Measurements from ENCODE around the gene TMEM273.

The TMEM273 gene, protein sequence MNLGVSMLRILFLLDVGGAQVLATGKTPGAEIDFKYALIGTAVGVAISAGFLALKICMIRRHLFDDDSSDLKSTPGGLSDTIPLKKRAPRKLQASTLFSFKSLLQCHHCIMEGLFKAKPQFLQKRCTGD

GRCh38 chr10:49187950-49188761 is at the start of gene TMEM273:
Gene TMEM273 (minus strand): TSS chr10:49188391. CDS start chr10:49188336, 55 bp downstream.
- DNase-seq = no peak

DNA sequence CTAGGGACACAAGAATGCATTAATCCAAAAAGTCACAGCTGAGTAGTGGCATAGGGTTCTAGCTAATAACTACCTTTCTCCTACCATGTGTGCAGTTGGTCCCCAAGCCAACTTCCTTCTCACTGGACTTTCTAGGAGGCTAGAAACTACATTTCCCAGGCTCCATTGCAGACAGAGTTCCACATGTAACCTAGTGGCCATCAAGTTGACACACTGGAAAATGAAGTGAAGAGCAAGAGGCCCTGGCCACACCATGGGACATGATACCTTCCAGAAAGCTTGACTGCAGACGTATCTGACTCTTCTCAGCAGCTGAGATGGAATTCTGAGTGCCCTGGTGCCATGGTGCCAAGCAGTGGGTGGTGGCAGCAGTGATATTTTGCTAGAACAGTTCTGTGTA is 49.8 kb upstream of the TMEM273 start:
- no peak for DNase-seq

DNA sequence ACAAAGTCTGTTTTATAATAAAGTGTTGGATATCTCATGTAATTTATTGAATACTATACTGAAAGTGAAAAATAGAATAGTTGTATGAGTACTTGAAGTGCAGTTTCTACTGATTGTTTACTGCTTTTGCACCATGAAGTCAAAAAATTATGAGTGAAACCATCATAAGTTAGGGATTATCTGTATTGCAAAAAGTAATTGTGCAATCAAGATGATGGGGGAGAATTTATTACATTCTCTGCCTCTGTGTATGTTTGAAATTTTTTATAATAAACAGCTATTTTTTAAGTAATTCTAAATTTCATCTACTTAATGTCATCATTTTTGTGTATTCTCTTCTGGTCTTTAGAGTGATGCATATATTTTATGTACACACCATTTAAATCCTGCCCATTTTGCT is 47.2 kb upstream of the TMEM273 start:
- DNase-seq = no peak

DNA sequence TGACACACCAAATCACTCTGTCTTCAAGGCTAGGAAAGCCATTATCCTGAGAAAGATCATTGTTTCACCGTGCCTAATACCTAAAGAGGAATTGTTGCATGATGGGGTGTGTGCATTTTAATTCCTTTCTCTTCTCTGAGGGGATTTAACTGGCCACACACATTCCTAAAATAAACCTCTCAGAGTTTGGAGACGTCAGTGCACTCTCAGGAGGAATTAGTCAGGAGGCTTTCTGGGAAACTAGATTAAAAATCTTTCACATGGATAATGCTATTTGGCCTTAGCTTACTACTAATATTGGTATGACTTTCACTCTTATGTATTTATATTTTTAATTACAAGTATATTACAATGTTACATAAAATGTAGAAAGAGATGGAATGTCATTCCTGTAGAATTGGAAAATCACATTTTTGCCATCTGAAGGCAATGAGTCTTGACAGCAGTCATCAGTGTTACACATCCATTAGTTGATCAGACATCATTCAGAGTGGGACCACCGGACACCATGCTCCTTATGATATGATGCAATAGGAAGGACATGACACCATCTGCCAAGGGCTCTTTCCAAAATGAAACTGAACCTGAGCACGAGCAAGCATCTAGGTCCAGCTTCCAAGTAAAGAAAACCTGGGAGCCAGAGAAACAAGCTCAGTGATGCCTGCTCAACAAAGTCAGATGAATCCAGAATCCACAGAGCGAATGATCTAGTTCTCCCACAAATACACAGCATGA is 43.1 kb upstream of the TMEM273 start:
- no peak for DNase-seq

DNA sequence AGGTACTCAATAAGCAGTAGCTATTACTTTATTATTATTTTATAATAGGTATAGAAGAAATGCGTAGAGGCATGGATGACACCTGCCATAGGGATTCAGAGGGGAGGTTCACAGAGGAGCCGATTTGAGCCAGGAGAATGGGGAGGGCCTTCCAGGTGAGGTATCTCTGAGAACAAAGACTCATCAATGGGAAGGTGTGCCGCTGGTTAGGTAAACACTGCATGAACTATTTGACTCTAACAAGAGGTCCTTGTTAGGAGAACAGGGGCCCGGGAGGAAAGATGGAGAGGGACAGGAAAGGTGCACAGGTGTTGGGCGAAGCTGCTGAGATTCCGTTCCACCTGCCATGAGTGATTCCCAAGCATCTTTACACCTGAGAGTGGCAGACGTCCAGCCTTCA is 41.8 kb upstream of the TMEM273 start:
- DNase-seq = no peak

DNA sequence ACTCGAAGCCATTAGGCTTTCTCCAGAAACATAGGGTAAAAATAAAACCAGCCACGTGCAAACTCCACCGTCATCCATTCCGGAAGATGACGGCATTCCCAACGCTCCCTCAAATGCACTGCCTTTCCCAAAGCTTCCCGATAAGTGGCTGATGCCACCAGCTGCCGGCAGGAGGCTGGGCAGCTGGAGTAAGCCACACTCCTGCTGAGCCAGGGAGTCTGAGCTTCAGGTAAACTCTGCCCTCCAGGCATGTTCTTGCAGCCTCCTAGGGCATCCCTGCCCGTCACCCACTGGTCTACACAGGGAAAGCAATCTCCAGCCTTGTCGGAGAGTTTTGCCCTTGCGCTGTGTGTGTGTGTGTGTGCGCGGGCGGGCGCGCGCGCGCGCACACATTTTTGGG is 40.5 kb upstream of the TMEM273 start:
- no peak for DNase-seq

- no peak for DNase-seq
Measured at GRCh38 chr10:49227406-49227805, 39.2 kb upstream of the TMEM273 start.

- no peak for DNase-seq
Measured at GRCh38 chr10:49226594-49226993, 38.4 kb upstream of the TMEM273 start.

GRCh38 chr10:49225218-49225876 is 37.2 kb upstream of the TMEM273 start:
- DNase-seq = no peak

- no peak for DNase-seq
Measured at GRCh38 chr10:49223205-49223604, 35.0 kb upstream of the TMEM273 start.

- no peak for DNase-seq
Measured at GRCh38 chr10:49222170-49222569, 34.0 kb upstream of the TMEM273 start.

- no peak for DNase-seq
Measured at GRCh38 chr10:49220679-49221078, 32.5 kb upstream of the TMEM273 start.

DNA sequence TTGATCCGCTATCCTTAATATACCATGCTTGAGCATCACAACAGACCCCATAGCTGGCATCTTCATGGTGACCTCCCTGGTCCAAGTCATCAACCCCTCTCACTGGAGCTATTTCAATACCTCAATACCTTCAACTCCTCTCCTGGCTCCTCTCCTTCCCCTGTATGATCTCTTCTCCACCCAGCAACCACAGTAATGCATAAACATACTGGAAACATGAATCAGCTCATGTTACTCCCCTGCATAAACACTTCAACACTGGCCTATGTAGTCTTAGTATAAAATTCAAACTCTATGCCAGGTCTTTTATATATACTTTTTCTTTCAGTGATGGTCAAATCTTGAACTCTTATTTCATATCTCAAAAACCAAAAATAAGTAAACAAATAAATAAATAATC is 31.8 kb upstream of the TMEM273 start:
- no peak for DNase-seq

DNA sequence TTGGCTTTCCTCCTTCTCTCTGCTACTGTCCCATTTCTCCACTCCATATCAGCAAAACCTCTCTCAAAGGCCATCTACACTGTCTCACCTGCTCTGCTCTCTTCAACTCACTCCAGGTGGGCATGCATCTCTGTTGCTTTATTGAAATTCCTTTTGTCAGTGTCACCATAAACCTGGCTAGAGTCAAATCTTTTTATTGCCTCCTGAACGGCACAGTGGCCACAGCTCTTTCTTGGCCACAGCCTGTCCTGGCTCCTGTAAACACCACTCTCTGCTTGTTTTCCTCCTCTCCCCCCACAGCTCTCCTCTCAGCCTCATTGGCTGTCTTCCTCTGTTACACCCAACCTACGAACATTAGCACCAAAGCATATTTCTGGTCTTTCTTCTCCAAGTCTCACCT is 31.1 kb upstream of the TMEM273 start:
- DNase-seq = no peak

GRCh38 chr10:49218480-49218879 is 30.3 kb upstream of the TMEM273 start:
- DNase-seq = no peak

- no peak for DNase-seq
Measured at GRCh38 chr10:49217645-49218044, 29.5 kb upstream of the TMEM273 start.

GRCh38 chr10:49213211-49213610 is 25.0 kb upstream of the TMEM273 start:
- no peak for DNase-seq

GRCh38 chr10:49212783-49213182 is 24.6 kb upstream of the TMEM273 start:
- no peak for DNase-seq

- no peak for DNase-seq
Measured at GRCh38 chr10:49212076-49212475, 23.9 kb upstream of the TMEM273 start.

- no peak for DNase-seq
Measured at GRCh38 chr10:49208996-49209395, 20.8 kb upstream of the TMEM273 start.

- no peak for DNase-seq
Measured at GRCh38 chr10:49207936-49208487, 19.8 kb upstream of the TMEM273 start.

DNA sequence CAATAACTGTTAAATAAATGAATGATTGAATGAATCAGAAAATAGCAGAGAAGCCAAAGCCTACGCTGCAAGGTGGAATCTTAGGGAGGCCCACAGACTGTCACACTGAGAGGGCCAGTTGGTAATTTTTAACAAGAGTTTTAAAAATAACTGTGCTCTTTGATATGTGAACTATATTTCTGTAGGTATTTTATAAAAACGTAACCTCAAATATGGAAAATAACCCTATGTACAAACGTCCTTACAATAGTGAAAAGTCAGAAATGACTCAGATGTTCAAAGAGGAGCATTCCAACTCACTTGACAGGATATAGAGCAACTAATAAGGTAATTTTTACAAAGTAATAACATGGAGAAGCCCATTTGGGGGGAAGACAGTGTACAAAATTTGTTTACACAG is 18.9 kb upstream of the TMEM273 start:
- no peak for DNase-seq

DNA sequence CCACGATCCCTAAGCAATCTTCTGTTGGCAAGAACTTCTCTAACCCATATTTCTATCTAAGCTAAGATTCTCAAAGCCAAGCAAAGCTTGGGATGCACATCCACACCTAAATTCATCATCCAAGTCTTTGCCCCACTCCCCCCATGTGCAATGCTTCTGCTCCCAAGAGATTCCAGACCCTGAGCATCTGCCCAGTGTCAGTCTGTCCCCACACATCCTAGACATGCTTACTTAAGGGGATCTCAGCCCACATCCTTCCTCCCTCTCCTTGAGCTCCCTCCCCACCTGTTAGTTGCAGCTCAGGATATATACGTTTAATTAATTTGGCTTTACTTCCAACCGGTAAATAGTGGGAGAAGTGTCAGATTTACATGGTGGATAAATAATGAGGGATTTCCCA is 17.0 kb upstream of the TMEM273 start:
- DNase-seq = no peak
